Measurements from ENCODE around the gene OR51B6.

DNA sequence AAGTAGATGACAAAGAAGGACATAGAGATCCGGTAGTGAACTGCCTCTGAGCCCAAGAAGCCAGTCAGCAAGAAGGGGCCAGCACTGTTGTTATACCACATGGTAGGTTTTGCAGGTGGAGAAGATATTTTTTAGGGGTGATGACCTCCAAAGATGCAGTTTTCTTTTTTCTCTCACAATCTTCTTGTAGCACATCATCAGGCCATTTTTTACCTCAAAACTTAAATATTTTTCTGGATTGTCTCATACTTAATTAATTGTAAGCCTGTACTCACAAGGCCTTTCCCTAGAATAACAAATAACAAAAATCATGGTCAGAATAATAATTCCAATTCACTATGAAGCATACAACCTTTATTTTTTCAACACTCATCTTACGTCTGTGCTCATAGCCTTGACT, 49.5 kb upstream of the OR51B6 start, which contains the start of gene OR51B4:
- TF ChIP-seq CTCF (IDR thresholded peaks at IDR 0.05) (no peak), EP300 (IDR thresholded peaks at IDR 0.05) (no peak), POLR2A (IDR thresholded peaks at IDR 0.05) (no peak)
